HEK293T (cell line): ENCODE data around the gene BCHE.

Experiments used
- CTCF ChIA-PET: fragments of 350-600 bp; formaldehyde crosslinking; extraction: SDS; loops from one replicate; lab custom pipeline; 2021; ENCODE audit warnings: antibody characterized with exemption, inconsistent platforms; lab: Yijun Ruan, JAX
- POLR2A ChIA-PET: fragments of 350-600 bp; formaldehyde crosslinking; extraction: SDS; loops from one replicate; lab custom pipeline; 2020; ENCODE audit warnings: antibody characterized with exemption, inconsistent platforms; lab: Yijun Ruan, JAX
- DNase-seq: peaks from one replicate; pipeline ENCODE4 v3.0.0; 2012; ENCODE audit warnings: mixed read lengths; ENCODE audit errors: extremely low spot score
- ARNT ChIP-seq: fragments of 450-650 bp; IDR thresholded peaks from 2 replicates; pipeline ENCODE4 v1.6.1; 2017; ENCODE audit warnings: mild to moderate bottlenecking
- BHLHE40 ChIP-seq: fragments of 450-650 bp; IDR thresholded peaks from 2 replicates; pipeline ENCODE4 v1.6.1; 2016; ENCODE audit warnings: mild to moderate bottlenecking, moderate library complexity, borderline replicate concordance
- CTBP1 ChIP-seq: fragments of 450-650 bp; IDR thresholded peaks from 2 replicates; pipeline ENCODE4 v1.6.1; 2016; ENCODE audit warnings: borderline replicate concordance
- ELF4 ChIP-seq: fragments of 450-650 bp; IDR thresholded peaks from 2 replicates; pipeline ENCODE4 v1.6.1; 2017; ENCODE audit warnings: antibody characterized with exemption
- FOXA1 ChIP-seq: fragments of 450-650 bp; IDR thresholded peaks from 2 replicates; pipeline ENCODE4 v1.6.1; 2016; ENCODE audit warnings: mild to moderate bottlenecking
- FOXK2 ChIP-seq: fragments of 450-650 bp; IDR thresholded peaks from 2 replicates; pipeline ENCODE4 v1.6.1; 2016; ENCODE audit warnings: mild to moderate bottlenecking
- FOXM1 ChIP-seq: fragments of 450-650 bp; IDR thresholded peaks from 2 replicates; pipeline ENCODE4 v1.6.1; 2017; ENCODE audit warnings: mild to moderate bottlenecking, borderline replicate concordance
- HDGF ChIP-seq: fragments of 450-650 bp; IDR thresholded peaks from 2 replicates; pipeline ENCODE4 v1.6.1; 2017; ENCODE audit warnings: antibody characterized with exemption, borderline replicate concordance
- L3MBTL2 ChIP-seq: fragments of 450-650 bp; conservative IDR thresholded peaks from 2 replicates; pipeline ENCODE4 v1.6.1; 2016; ENCODE audit warnings: mild to moderate bottlenecking
- LEF1 ChIP-seq: fragments of 450-650 bp; IDR thresholded peaks from 2 replicates; pipeline ENCODE4 v1.6.1; 2017; ENCODE audit warnings: mild to moderate bottlenecking, borderline replicate concordance
- NFRKB ChIP-seq: fragments of 450-650 bp; IDR thresholded peaks from 2 replicates; pipeline ENCODE4 v1.6.1; 2016; ENCODE audit warnings: mild to moderate bottlenecking, moderate library complexity
- PKNOX1 ChIP-seq: fragments of 450-650 bp; IDR thresholded peaks from 2 replicates; pipeline ENCODE4 v1.6.1; 2016
- SP1 ChIP-seq: fragments of 450-650 bp; IDR thresholded peaks from 2 replicates; pipeline ENCODE4 v1.6.1; 2017
- SUZ12 ChIP-seq: fragments of 450-650 bp; IDR thresholded peaks from 2 replicates; pipeline ENCODE4 v1.6.1; 2016; ENCODE audit warnings: mild to moderate bottlenecking
- TARDBP ChIP-seq: fragments of 450-650 bp; IDR thresholded peaks from 2 replicates; pipeline ENCODE4 v1.6.1; 2016
- ZNF384 ChIP-seq: fragments of 450-650 bp; IDR thresholded peaks from 2 replicates; pipeline ENCODE4 v1.6.1; 2016

The BCHE gene

GRCh38 chr3:165746874-165747273 is 90.3 kb downstream of the BCHE start:
- ChIA-PET CTCF (no interaction called here), POLR2A (no interaction called here)
- TF ChIP-seq CTBP1 (no peak), LEF1 (no peak), HDGF (no peak), L3MBTL2 (no peak), BHLHE40 (no peak), SUZ12 (no peak), ARNT (no peak), SP1 (no peak)
- no peak for DNase-seq

- no peak for DNase-seq
- ChIA-PET POLR2A (no interaction called here), CTCF (no interaction called here)
- TF ChIP-seq L3MBTL2: no peak
- TF ChIP-seq SUZ12: no peak
- TF ChIP-seq FOXA1: no peak
- no peak for TF ChIP-seq FOXK2
- TF ChIP-seq ARNT: no peak
- no peak for TF ChIP-seq FOXM1
- TF ChIP-seq LEF1: no peak
- no peak for TF ChIP-seq NFRKB
Measured at GRCh38 chr3:165744025-165744424, 93.2 kb downstream of the BCHE start.

DNA sequence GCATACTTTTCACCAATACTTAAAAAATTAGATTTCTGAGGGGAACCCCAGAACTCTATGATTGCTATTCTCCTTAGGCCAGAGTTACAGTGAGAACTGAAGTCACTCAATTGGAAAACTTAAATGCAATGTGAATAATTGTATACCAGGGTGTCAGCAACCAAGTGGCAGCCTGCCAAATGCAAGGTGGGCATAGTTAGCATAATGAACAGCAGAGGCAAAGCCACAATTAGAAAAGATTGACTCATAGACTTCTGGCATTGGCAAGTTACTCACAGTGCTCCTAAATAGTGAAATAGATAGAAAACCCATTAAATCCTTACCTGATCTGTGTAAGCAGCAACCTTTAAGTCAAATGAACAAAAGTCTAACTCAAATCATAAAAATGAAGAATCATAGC is 94.9 kb downstream of the BCHE start:
- TF ChIP-seq ZNF384 (no peak), PKNOX1 (no peak), NFRKB (no peak)
- ChIA-PET CTCF (no interaction called here), POLR2A (no interaction called here)
- no peak for DNase-seq

DNA sequence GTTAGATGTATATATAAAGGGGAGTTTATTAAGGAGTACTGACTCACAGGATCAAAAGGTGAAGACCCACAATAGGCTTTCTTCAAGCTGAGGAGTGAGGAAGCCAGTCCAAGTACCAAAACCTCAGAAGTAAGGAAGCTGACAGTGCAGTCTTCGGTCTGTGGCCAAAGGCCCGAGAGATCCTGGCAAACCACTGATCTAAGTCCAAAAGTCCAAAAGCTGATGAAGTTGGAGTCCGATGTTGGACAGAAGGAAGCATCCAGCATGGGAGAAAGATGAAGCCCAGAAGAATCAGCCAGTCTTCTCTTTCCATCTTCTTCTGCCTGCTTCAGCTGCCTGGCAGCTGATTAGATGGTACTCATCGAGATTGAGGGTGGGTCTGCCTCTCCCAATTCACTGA is 107.5 kb downstream of the BCHE start:
- no peak for DNase-seq
- POLR2A ChIA-PET: no interaction called here
- CTCF ChIA-PET: interaction anchor here (0.6 kb wide), 1 partner anchor 1488 kb away, joined by 3 read pairs; no protein-coding TSS in a partner anchor
- TF ChIP-seq LEF1 (no peak), TARDBP (no peak), FOXA1 (no peak), BHLHE40 (no peak), ARNT (no peak), L3MBTL2 (no peak), ELF4 (no peak)

GRCh38 chr3:165728924-165729323 is 108.3 kb downstream of the BCHE start:
- no peak for TF ChIP-seq TARDBP
- no peak for TF ChIP-seq SUZ12
- no peak for TF ChIP-seq ELF4
- no peak for TF ChIP-seq HDGF
- TF ChIP-seq FOXM1: no peak
- TF ChIP-seq L3MBTL2: no peak
- no peak for TF ChIP-seq LEF1
- TF ChIP-seq BHLHE40: no peak
- TF ChIP-seq PKNOX1: no peak
- no peak for TF ChIP-seq NFRKB
- no peak for DNase-seq
- ChIA-PET POLR2A (no interaction called here), CTCF (no interaction called here)

DNA sequence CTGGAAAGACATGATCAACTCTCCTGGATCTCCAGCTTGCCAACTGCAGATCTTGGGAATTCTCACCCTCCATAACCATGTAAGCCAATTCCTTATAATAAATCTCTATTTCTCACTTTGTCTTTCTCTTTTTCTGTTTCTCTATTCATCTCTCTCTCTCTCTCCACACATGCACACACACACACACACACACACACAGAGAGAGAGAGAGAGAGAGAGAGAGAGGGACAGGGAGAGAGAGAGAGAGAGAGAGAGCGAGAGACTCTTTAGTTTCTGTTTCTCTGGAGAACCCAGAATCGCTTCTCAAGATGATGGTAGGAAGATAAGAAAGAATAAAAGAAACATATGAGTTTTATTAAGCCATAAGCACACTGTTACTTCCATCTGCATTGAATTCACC is 111.9 kb downstream of the BCHE start:
- POLR2A ChIA-PET: no interaction called here
- TF ChIP-seq FOXA1: no peak
- TF ChIP-seq BHLHE40: no peak
- no peak for TF ChIP-seq TARDBP
- TF ChIP-seq ARNT: no peak
- no peak for TF ChIP-seq SP1
- TF ChIP-seq SUZ12: no peak
- no peak for TF ChIP-seq L3MBTL2
- TF ChIP-seq PKNOX1: no peak
- no peak for TF ChIP-seq ZNF384
- TF ChIP-seq NFRKB: no peak
- no peak for TF ChIP-seq LEF1
- TF ChIP-seq FOXM1: no peak
- TF ChIP-seq ELF4: no peak
- TF ChIP-seq HDGF: no peak
- TF ChIP-seq FOXK2: no peak
- no peak for TF ChIP-seq CTBP1
- no peak for DNase-seq
- CTCF ChIA-PET: no interaction called here
